GM12801 (cell line): Measurements from ENCODE around the gene DEXI.

ENCODE experiments used
- CTCF ChIP-seq: IDR thresholded peaks from one replicate; pipeline ENCODE4 v1.5.1; 2011; ENCODE audit warnings: control low read depth; ENCODE audit not compliant: insufficient read length; ENCODE audit errors: extremely low read depth

Gene DEXI

GRCh38 chr16:10920726-10921427 is 21.4 kb downstream of the DEXI start:
- TF ChIP-seq CTCF, result no peak

DNA sequence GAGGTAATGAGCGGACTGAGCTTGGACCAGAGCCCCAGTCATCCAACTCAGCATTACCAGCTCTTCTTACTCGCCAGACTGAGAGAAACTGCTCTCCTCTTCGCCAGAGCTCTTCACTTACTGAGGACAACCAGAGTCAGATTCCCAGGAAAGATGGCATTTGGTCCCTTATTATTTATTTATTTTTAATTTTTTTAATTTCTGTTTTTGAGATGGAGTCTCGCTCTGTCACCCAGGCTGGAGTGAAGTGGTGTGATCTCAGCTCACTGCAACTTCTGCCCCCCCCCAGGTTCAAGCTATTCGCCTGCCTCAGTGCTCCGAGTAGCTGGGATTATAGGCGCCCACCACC is 23.3 kb downstream of the DEXI start:
- no peak for TF ChIP-seq CTCF

DNA sequence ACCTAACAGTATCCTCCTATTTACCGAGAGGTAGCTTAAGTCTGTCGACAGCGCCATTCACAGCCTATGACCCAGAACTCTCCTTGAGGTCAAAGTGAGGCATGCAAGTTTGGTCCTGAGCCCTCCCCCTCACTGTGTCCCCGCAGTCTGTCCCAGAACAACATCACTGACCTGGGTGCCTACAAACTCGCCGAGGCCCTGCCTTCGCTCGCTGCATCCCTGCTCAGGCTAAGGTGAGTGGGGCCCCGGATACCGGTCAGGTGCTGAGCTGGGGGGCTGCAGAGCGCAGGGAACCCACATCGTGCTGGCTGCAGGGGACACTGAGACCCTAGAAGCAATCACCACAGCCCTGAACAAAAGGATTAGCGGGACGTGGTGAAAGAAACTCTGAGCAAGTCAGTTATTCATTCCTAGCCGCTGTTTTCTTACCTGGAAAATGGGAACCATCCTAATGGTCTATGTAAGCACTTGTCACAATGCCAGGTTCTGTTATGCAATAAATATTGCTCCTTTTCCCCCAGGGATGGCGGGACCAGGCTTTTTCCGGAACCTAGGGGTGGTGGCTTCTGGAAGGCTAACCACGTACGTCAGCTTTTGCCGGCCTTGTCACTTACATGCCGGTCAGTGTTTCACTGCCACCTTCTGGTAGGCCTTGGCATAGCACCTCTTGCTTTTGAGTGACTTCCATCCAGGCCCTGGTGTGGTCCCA is 23.8 kb downstream of the DEXI start:
- peak; percentile 62 for TF ChIP-seq CTCF

- TF ChIP-seq CTCF, result no peak
Observed at GRCh38 chr16:10916534-10916933, 25.7 kb downstream of the DEXI start.

GRCh38 chr16:10911267-10911666 is 31.0 kb downstream of the DEXI start:
- TF ChIP-seq CTCF, result no peak

- no peak for TF ChIP-seq CTCF
Observed at GRCh38 chr16:10907757-10908045, 34.6 kb downstream of the DEXI start.

- TF ChIP-seq CTCF, result no peak
Observed at GRCh38 chr16:10906914-10907756, 35.1 kb downstream of the DEXI start.
